ENCODE results near the gene TET1. TPM values are rescaled to one million over a fixed set of nuclear protein-coding genes. Genes with fewer than 3 reads are reported as not detected.

Gene TET1
- total and polyA plus RNA-seq, 2 of the 13 experiments (the other 11 are each of a cell fraction or from before 2014, with no cell fraction given), result 6.9 to 7.3 TPM

- peak; percentile 50 for TF ChIP-seq ZNF781 (CRISPR knock-in tag; IDR thresholded peaks at IDR 0.05; ENCODE audit: borderline replicate concordance, not compliant biosample characterization)
- TF ChIP-seq ZNF788 (CRISPR knock-in tag; IDR thresholded peaks at IDR 0.05; ENCODE audit: borderline replicate concordance), result peak; percentile 52; the same call in 1 of the 2 replicates
- TF ChIP-seq ELF4 (CRISPR knock-in tag; IDR thresholded peaks at IDR 0.05; ENCODE audit: borderline replicate concordance), result no peak; the same call in 1 of the 2 replicates
- no peak; a peak in 1 of 4 replicates for TF ChIP-seq NR2F1 (CRISPR knock-in tag; IDR thresholded peaks at IDR 0.05)
- no peak for TF ChIP-seq CHCHD3 (CRISPR knock-in tag; IDR thresholded peaks at IDR 0.05)
- TF ChIP-seq ZNF207 (IDR thresholded peaks at IDR 0.05; ENCODE audit: borderline replicate concordance), result no peak
- no peak for TF ChIP-seq NBN (conservative IDR thresholded peaks at IDR 0.05)
- TF ChIP-seq KMT2A (CRISPR knock-in tag; IDR thresholded peaks at IDR 0.05), result peak; percentile 82; the same call in 1 of the 2 replicates
- TF ChIP-seq CC2D1A (CRISPR knock-in tag; IDR thresholded peaks at IDR 0.05), result no peak
- TF ChIP-seq ZNF674 (CRISPR knock-in tag; IDR thresholded peaks at IDR 0.05; ENCODE audit: low read depth), result no peak
- TF ChIP-seq ZNF761 (CRISPR knock-in tag; conservative IDR thresholded peaks at IDR 0.05), result peak; percentile 73
- peak; percentile 89 for TF ChIP-seq ZNF552 (CRISPR knock-in tag; IDR thresholded peaks at IDR 0.05; ENCODE audit: borderline replicate concordance)
- TF ChIP-seq XBP1 (CRISPR knock-in tag; IDR thresholded peaks at IDR 0.05), result no peak
- no peak for TF ChIP-seq ZNF30 (CRISPR knock-in tag; IDR thresholded peaks at IDR 0.05)
- TF ChIP-seq PLRG1 (conservative IDR thresholded peaks at IDR 0.05), result no peak
- no peak for TF ChIP-seq ZNF205 (CRISPR knock-in tag; IDR thresholded peaks at IDR 0.05)
- no peak; the same call in none of the 2 replicates for TF ChIP-seq ZNF792 (CRISPR knock-in tag; IDR thresholded peaks at IDR 0.05)
- TF ChIP-seq, protein P1, sequence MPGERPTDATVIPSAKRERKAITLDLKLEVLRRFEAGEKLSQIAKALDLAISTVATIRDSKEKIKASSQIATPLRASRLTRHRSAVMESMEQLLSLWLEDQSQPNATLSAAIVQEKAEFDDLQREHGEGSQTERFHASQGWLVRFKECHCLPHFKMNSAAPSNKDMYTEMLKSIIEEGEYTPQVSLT (CRISPR knock-in tag; IDR thresholded peaks at IDR 0.05; ENCODE audit: borderline replicate concordance, low read depth), result no peak
- no peak for TF ChIP-seq ZBTB26 (CRISPR knock-in tag; IDR thresholded peaks at IDR 0.05; ENCODE audit: borderline replicate concordance)
- peak; percentile 88; the same call in 1 of the 2 replicates for TF ChIP-seq ZNF800 (CRISPR knock-in tag; IDR thresholded peaks at IDR 0.05)
- no peak for TF ChIP-seq TBP (CRISPR knock-in tag; IDR thresholded peaks at IDR 0.05)
- peak; percentile 88 for TF ChIP-seq KMT2B (CRISPR knock-in tag; IDR thresholded peaks at IDR 0.05)
- no peak for TF ChIP-seq RBM39 (IDR thresholded peaks at IDR 0.05; ENCODE audit: low read depth, low read length, poor library complexity, severe bottlenecking)
- TF ChIP-seq ZFX (CRISPR knock-in tag; IDR thresholded peaks at IDR 0.05; ENCODE audit: low read depth), result peak; percentile 62
- TF ChIP-seq RAD21 (CRISPR knock-in tag; IDR thresholded peaks at IDR 0.05), result no peak
- no peak for TF ChIP-seq TAF15 (IDR thresholded peaks at IDR 0.05; ENCODE audit: low read depth, low read length, poor library complexity, severe bottlenecking)
- TF ChIP-seq HDAC2 (CRISPR knock-in tag; IDR thresholded peaks at IDR 0.05), result peak; percentile 93
- TF ChIP-seq ZNF724P (CRISPR knock-in tag; IDR thresholded peaks at IDR 0.05; ENCODE audit: borderline replicate concordance), result no peak
- TF ChIP-seq ZBTB7A (CRISPR knock-in tag; IDR thresholded peaks at IDR 0.05), result no peak
Observed at GRCh38 chr10:68600041-68600778, 40.1 kb downstream of the TET1 start (continued).

Data from HepG2 (cell line).